ENCODE measurements around the gene NANP.

DNA sequence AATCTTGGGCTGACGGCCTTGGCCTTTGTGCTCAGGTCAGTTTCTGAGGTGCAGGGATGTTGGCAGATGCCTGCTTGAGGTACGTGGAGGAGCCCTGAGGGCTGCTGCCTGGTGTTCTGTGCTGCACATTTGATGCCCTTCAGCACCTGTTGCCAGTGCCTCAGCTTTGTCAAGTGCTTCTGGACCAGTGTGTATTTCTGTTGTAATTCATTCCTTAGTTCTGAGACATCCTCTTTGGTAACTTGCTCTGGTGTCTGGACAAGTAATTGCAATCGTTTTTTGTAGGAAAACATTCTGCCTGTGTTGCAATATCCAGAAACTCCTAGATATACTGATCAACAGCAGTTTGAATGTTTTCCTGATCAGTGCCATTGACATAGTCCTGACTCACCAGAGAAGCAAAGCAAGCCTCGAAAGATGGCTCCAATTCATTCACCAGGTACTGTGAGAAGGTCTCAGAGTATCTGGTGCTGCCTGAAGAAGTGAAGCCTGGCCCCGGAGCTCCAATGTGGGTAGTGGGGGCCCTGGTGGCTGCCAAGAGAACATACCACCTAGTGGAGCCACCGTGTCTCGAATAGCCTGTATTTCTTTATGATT, 46.1 kb upstream of the NANP start:
- TF ChIP-seq, protein P1, sequence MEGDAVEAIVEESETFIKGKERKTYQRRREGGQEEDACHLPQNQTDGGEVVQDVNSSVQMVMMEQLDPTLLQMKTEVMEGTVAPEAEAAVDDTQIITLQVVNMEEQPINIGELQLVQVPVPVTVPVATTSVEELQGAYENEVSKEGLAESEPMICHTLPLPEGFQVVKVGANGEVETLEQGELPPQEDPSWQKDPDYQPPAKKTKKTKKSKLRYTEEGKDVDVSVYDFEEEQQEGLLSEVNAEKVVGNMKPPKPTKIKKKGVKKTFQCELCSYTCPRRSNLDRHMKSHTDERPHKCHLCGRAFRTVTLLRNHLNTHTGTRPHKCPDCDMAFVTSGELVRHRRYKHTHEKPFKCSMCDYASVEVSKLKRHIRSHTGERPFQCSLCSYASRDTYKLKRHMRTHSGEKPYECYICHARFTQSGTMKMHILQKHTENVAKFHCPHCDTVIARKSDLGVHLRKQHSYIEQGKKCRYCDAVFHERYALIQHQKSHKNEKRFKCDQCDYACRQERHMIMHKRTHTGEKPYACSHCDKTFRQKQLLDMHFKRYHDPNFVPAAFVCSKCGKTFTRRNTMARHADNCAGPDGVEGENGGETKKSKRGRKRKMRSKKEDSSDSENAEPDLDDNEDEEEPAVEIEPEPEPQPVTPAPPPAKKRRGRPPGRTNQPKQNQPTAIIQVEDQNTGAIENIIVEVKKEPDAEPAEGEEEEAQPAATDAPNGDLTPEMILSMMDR (IDR thresholded peaks at IDR 0.05), result no peak
- no peak for TF ChIP-seq POLR2A (IDR thresholded peaks at IDR 0.05)
